LoVo (cell line): ENCODE data around the gene RRBP1.

Experiments
- DNase-seq: peaks from one replicate; pipeline ENCODE4 v3.0.0-alpha.2; 2016; ENCODE audit warnings: low spot score

The RRBP1 gene

DNA sequence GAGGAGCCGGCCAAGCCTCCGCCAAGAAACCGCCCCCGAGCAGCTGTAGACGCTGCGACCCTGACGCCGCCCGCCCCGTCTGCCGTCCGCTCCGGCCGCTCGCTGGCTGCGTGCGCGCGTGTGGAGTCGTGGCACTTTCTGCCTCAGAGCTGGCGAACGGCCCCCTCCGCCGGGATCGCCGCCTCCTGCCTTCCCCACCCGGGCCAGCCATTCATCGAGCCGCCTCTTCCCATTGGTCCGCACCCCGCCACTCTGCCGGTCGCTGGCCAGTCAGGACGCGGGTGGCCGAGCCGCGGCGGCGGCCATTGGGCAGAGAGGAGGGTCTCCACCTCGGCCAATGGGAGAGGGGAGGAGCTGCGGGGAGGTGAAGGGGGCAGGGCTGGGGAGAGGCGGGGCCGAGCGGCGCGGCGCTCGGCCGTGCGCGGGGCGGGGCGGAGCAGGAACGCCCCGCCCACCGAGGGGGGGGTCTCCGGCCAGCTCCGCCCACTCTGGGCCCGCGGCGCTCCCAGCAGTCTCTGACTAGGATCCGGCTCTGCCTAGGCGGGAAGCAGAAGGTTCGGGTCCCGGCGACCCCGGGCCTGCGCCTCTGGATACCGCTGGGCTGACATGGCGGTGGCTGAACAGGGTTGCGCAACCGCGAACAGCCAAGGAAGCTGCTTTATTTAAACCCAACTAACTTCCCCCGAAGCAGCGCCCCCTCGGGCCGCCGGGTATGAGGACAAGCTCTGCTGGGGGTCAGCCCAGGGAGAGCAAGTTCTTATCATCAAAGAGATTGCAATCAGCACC is at the start of gene RRBP1:
Gene RRBP1 (minus strand): TSS at position 140 of the 786 bp plus-strand sequence. CDS start 21,735 bp downstream, outside the sequence.
- peak; percentile 97 for DNase-seq

DNA sequence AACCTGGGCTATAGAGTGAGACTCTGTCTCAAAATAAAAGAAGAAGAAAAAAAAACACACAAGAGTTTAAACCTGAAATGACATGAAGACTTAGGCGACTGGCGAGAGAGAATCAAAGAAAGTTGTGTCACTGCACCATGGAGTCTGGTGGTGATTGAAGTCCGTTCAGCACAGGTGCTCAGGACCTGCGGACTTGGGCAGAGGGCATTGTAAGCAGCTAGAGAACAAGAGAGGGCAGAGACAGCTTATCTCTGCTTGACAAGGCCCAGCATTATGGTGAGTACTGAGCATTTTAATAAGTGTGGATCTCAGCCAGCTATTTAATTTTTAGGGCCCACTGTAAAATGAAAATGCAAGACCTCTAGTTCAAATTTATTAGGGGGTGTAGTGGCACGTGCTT is 49.2 kb upstream of the RRBP1 start:
- no peak for DNase-seq

- DNase-seq: no peak
These were observed 48.0 kb upstream of the RRBP1 start for GRCh38 chr20:17730071-17730470.

GRCh38 chr20:17728074-17728473 is 46.0 kb upstream of the RRBP1 start:
- DNase-seq: no peak

GRCh38 chr20:17727351-17727750 is 45.3 kb upstream of the RRBP1 start:
- DNase-seq: no peak

DNA sequence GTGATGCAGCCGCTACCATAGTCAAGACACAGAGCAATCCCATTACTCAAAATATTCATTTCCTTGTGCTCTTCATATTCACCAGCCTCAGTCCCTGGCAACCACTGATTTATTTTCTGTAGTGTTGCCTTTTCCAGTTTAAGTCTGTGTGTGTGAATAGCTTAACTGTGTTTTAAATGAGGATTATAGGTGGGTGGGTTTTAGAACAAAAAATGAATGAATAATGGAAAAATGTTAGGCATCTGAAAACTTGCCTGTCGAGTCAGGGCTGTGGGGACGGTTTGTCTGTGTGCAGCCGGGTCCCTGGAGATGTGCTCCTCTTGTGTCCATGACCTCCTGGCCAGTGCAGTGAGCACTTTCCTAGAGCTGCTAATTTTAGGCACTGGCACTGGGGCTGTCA is 44.9 kb upstream of the RRBP1 start:
- no peak for DNase-seq

DNA sequence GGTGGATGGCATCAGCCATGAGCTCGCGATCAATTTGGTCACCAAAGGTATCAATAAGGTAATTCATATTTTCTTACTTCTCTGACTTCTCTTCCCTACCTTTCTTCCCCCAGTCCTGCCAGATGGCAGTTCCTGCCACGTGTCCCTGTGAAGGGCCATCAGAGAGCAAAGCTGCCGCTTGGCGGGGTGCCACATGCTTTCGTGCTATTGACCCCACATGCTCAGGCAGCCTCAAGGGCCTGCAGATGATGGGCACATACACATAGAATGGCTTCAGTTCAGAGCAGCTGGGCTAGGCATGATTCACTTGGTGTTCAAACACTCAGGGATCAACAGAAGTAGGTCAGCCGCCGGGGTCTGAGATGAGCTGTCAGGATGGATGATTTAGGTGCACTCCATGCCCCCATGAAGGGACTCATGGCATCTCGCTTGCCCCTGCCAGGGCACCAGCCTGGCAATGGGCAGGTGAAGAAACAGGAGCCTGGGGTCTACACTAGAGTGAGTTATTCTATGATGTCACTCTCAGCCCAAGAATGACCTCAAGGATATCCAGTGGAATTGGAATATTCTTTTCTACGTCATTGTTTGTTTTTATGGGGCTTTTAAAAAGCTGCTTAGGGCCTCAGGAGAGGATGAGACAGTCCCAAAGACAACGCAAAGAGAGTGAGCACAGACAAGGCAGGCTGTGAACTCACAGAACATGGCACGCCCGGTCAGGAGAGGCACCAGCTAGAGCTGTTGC is 43.2 kb upstream of the RRBP1 start:
- no peak for DNase-seq

DNA sequence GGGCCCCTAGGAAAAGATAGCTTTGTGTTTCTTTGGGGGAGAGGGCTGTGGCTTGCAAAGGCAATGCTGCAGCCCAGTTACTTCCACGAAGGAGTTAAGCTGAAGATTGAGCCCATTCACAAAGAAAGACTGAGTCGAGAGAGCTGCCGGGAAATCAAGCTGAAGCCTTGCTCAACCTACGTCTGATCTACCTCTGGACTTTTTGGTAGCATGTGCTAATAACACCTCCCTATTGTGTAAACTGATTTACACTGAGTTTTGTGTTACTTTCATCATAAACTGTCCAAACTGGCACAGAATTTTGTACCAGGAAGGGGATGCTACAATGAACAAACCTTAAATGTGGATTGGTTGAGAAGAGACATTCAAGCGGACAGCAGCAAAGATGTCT is 41.3 kb upstream of the RRBP1 start:
- no peak for DNase-seq

DNA sequence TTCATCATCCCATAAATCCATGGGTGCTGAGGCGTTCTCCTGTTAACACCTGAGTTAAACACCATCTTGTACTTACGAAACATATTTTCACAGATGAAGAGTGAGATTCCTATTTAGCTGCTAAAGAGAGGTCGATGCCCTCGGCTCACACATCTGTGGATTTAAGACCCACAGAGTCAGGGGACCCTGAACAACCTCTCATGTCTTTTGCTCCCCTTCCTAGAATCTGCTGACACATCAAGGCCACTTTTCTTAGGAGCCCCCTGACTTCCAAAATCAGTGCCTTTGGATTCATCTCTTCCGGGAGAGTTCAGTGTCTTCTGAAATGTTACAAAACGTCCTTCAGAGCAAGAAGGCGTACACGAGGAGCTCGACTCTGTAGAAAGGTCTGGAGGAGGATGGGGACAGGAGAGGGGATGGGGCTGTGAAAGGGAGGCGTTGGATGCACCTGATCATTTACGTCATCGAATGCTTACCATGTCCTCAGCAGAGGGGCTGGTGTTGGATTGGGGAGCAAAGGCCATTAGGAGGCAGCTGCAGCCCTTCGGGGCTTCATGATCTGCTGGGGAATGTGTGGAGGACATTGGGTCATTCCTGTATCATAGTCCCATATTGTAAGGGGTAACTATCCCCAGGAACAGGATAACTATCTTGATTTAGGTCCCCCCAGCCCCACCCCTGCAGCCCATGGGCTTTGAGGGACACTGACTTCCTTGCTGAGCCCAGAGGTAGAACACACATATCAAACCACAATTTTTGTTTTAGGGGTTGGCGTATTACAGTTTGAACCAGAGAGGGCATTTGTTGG is 40.7 kb upstream of the RRBP1 start:
- DNase-seq: no peak

- peak; percentile 22 for DNase-seq
These were observed 39.9 kb upstream of the RRBP1 start for GRCh38 chr20:17721802-17722486.

GRCh38 chr20:17720755-17721154 is 38.7 kb upstream of the RRBP1 start:
- no peak for DNase-seq

DNA sequence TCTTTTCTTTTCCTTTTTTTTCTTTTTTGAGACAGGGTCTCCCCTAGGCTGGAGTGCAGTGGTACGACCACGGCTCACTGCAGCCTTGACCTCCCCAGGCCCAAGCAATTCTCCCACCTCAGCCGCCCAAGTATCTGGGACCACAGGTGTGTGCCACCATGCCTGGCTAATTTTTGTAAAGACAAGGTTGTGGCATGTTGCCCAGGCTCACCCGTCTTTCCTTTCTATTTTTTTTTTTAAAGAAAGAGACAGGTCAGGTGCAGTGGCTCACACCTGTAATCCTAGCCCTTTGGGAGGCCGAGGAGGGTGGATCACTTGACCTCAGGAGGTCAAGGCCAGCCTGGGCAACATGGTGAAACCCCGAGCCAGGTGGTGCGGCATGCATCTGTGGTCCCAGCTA is 34.3 kb upstream of the RRBP1 start:
- DNase-seq: no peak

DNA sequence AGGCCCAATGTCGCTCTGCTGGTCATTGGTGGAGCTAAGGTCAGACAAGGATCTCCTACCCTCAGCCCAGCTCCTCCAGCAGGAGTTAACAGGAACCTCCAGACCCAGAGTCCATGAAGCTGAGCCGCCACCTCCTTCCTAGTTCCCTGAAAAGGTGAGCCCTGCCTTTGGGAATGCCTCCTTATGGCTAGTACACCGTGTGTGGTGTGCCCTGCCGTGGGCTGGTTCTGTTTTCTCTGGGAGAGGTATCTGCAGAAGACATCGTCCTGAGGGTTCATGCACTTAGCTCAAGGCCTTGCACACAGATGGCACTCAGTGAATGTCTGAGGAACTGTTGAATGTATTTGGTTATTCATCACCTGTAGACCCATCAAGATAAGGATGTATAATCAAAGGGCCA is 33.0 kb upstream of the RRBP1 start:
- DNase-seq: no peak

- DNase-seq: no peak
These were observed 32.6 kb upstream of the RRBP1 start for GRCh38 chr20:17714597-17714996.

DNA sequence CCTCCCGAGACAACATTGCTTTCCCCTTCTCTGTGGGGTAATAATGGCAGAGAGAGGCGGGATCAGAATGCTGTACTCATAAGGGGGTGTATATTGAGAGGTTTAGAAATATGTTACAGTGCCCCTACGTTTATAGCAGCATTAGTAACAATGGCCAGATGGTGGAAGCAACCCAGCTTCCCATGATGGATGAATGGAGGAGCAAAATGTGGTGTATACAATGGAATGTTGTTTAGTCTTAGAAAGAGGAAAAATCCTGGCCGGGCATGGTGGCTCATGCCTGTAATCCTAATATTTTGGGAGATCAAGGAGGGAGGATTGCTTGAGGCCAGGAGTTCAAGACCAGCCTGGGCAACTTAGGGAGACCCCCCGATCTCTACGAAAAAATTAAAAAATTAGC is 30.7 kb upstream of the RRBP1 start:
- DNase-seq: no peak

GRCh38 chr20:17712201-17712600 is 30.2 kb upstream of the RRBP1 start:
- no peak for DNase-seq

DNA sequence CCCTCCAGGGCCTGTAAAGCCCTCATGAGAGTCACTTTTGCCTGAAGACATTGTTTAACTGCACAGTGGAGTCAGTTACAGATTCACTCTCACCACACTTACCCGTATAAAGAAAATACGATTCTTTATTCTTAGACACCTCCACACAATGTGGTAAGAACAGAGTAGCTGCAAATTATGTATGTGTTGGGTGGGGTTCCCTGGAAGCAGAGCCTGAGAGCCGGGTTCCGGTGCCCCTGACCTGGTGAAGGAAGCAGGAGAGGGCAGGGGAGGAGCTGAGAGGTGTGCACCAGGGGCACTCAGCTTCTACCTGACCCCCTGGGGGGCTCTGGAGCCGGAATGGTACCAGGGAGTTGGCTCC is 29.2 kb upstream of the RRBP1 start:
- DNase-seq: no peak

DNA sequence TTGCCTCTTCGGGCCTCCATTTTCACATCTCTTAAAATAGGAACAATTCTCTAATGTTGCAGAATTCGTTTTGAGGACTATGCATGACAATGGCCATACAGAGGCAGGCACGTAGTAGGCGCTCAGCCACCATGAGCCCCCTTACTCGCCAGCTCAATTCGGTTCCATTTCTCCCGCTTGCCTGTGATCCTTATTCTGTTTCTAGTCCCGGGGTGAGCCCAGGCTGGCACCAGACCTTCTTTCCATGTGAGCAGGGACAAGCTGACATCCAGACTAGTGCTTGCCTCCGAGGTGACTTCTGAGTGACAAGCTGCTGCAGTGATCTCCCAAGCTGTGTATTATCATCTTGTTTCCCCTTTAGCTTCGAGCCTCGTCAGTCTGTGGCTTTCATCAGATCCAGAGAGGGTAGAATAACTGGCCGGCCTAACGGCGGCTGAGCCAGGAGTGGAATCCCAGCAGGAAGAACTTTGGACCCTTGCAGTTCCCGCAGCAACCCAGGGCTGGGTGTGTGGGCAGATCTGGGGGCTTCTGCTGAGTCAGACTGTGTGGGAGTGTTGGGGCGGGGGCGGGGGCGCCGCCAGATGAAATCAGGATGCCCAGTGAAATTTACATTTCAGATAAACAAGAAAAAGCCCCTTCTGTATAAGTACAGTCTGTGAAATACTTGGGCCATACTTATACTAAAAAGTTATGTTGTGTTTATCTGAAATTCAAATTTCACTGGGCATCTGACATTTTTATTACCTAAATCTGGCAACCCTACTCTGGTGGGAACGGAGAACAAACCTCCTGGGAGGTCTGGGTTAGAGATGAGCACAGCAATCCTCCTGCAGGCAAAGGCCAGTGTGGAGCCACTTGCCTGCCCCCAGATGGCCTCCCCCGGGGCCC is 28.6 kb upstream of the RRBP1 start:
- DNase-seq: no peak

DNA sequence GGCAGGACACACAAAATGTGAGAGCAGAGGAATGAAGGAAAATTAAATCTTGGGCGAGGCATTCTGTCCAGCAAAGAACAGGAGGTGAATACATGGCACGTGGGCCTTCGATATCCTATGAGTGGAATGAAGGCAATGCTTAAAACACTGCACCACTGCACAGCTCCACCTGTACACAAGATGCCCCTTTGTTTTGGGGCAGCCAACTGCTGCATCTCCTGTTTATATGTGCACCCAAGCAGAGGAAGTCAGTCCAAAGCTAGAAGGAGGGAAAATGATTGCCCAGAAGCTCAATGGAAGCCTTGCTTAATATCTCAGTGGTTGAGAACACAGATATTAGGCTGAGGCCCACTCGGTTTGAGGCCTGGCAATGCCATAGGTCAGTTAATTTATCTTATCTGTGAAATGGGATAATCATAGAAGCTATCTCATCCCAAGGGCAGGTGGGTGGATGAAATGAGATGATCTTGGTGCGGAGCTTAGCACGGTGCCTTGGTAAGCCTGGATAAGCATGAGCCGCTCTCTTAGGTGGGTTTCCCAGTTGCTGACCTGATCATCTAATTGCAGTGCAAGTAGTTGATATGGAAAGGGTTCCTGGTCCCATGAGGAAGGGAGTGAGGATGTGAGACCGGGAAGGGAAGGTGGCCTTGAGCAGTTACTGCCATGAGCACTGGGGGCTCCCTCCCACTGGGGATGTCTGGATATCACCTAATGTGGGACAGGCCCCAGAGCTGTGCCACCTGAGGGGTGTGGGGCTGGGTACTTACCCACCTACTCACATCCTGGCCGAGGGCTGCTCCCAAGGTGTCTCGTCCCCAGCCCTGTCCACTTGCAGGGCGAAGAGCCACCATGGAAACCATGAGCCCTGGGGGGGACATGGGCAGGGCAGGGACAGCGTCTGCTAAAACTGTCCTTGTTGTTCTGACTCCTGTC is 27.6 kb upstream of the RRBP1 start:
- no peak for DNase-seq
